Measurements from ENCODE around the gene KIF17.

The KIF17 gene

GRCh38 chr1:20696397-20697333, 21.1 kb downstream of the KIF17 start:
- peaks cover 18% of the 10 kb centered on the region for H3K27me3 Mint-ChIP-seq (ENCODE audit: low read depth)
- no peak overlapping the region for H3K27ac Mint-ChIP-seq
- H3K4me3 Mint-ChIP-seq: peak overlapping the region; percentile 80
- H3K36me3 Mint-ChIP-seq (ENCODE audit: low read depth): no peaks in the 10 kb centered on the region
- no peaks in the 10 kb centered on the region for H3K9me3 Mint-ChIP-seq
- H3K4me1 Mint-ChIP-seq (ENCODE audit: low read depth): peaks cover 10% of the 10 kb centered on the region

DNA sequence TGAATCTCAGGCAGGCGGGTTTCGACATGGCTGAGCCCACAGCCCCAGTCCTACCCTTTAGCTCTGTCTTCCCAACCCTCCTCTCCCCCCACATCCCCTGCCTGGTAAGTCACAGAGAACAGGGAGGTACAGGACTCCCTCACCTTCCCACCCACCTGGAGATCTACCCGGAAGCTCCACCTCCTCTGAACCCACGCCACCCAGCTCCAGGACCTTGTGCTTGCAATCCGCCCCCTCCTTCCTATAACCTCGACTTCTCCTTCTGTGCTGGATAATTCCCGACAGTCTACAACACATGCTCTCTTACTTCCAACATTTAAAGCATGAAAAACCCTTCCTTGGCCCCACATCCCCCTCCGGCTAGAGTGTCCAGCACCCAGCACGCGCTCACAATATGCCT, 22.3 kb downstream of the KIF17 start:
- Mint-ChIP-seq H3K27me3 (ENCODE audit: low read depth) (peaks cover 18% of the 10 kb centered on the region), H3K4me3 (peak overlapping the region; percentile 80), H3K9me3 (no peaks in the 10 kb centered on the region), H3K36me3 (ENCODE audit: low read depth) (no peaks in the 10 kb centered on the region), H3K27ac (no peak overlapping the region), H3K4me1 (ENCODE audit: low read depth) (peaks cover 10% of the 10 kb centered on the region)

DNA sequence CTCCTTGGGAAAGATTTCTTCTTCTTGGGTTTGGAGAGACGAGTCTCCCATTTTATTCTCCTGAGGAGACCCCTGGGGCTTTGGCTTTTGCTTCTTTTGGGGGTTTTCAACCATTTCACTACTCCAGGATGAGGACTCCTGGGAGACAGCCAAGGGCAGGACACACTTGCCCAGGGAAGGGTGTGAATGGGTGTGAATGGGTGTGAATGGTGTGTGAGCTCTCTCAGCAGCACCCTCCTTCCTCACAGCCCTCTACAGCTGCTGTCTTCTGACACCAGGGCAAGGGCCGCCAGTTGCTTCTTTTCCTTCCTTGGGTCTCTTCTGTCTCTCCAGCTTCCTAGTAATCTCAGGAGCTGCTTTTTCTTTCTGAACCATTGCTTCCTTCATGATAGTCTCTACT, 24.2 kb downstream of the KIF17 start:
- no peak overlapping the region for H3K4me3 Mint-ChIP-seq
- H3K4me1 Mint-ChIP-seq (ENCODE audit: low read depth): peaks cover 10% of the 10 kb centered on the region
- peaks cover 15% of the 10 kb centered on the region for H3K27me3 Mint-ChIP-seq (ENCODE audit: low read depth)
- H3K27ac Mint-ChIP-seq: no peak overlapping the region
- no peaks in the 10 kb centered on the region for H3K36me3 Mint-ChIP-seq (ENCODE audit: low read depth)
- no peaks in the 10 kb centered on the region for H3K9me3 Mint-ChIP-seq

GRCh38 chr1:20691872-20692271, 25.9 kb downstream of the KIF17 start:
- H3K4me1 Mint-ChIP-seq (ENCODE audit: low read depth): peaks cover 9% of the 10 kb centered on the region
- H3K4me3 Mint-ChIP-seq: no peak overlapping the region
- no peaks in the 10 kb centered on the region for H3K36me3 Mint-ChIP-seq (ENCODE audit: low read depth)
- no peak overlapping the region for H3K27ac Mint-ChIP-seq
- no peaks in the 10 kb centered on the region for H3K9me3 Mint-ChIP-seq
- peaks cover 15% of the 10 kb centered on the region for H3K27me3 Mint-ChIP-seq (ENCODE audit: low read depth)

DNA sequence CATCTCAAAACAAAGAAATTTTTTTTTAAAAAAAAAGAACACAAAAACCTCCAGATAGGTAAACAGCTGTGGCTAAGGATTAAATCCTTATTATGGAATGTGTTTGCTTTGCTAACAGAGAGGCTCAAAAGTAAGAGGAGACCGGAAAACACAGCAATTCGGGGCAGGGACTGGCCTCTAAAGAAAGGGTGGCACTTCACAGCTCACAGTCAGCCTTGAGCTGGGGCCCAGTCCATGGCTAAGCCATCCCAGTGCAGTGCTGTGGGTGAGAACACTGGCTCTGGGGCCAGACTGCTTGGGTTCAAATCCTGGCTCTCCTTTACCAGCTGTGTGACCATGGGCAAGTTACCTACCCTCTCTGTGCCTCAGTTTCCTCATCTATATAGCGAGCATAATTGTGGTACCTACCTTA, 28.2 kb downstream of the KIF17 start:
- peaks cover 4% of the 10 kb centered on the region for H3K27me3 Mint-ChIP-seq (ENCODE audit: low read depth)
- no peak overlapping the region for H3K27ac Mint-ChIP-seq
- no peaks in the 10 kb centered on the region for H3K4me1 Mint-ChIP-seq (ENCODE audit: low read depth)
- H3K9me3 Mint-ChIP-seq: no peaks in the 10 kb centered on the region
- H3K4me3 Mint-ChIP-seq: no peak overlapping the region
- H3K36me3 Mint-ChIP-seq (ENCODE audit: low read depth): no peaks in the 10 kb centered on the region

DNA sequence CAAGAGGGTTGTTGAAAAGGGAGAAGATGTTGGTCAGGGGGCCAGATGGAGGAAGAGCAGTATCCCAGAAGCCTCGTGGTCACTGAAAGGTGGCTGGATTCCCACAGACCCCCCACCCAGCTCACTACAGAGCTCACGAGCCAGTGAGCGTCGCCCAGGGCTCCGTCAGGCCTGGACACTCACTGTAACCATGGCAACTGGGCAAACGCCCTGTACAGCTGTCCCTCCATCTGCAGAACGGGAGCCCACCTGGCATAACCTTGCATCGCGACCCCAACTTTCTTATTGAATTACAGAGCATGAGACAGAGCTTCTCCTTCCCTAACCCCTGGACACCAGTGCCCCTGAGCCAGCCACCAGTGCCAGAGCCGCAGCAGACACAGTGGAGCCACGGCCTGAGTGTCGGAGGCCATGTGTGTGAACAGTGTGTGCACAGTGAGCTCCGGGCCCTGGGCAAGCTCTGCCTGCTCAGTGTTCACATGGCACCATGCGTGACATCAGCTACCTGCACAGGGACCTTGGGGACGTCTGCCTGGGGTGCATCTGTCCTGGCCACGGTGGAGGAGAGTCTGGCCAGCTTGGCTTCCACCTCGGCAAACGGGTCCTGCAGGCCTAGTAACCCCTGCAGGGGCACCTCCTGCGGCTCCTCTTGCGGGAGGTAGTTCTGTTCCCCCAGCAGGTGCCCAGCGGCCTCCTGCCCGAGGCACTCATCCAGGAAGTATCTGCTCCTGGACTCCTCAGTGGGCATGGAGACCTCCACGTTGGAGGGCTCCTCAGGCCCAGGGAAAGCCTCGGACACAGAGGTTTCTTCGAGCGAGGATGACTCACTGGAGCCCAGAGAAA, 30.7 kb downstream of the KIF17 start:
- no peaks in the 10 kb centered on the region for H3K9me3 Mint-ChIP-seq
- no peaks in the 10 kb centered on the region for H3K36me3 Mint-ChIP-seq (ENCODE audit: low read depth)
- no peak overlapping the region for H3K27ac Mint-ChIP-seq
- H3K4me1 Mint-ChIP-seq (ENCODE audit: low read depth): no peaks in the 10 kb centered on the region
- H3K4me3 Mint-ChIP-seq: no peak overlapping the region
- peaks cover 13% of the 10 kb centered on the region for H3K27me3 Mint-ChIP-seq (ENCODE audit: low read depth)

DNA sequence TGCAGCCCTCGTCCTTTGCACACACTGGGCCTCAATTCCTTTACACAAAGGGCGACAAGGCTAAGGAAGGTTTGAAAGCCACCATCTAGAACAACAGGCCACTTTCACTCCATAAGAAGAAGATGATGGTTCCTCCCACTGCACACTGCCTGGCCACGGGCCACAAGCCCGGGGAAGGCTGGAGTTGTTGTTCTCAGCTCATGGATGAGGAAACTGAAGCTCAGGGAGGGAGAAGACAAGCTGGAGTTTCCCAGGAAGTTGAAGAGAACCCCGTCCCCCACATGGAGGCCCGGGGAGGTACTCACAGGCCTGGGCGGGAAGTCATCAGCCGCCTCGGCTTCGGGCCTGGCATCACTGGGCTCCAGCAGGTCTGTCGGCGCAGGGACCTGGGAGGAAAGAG, 32.1 kb downstream of the KIF17 start:
- Mint-ChIP-seq H3K4me1 (ENCODE audit: low read depth) (no peaks in the 10 kb centered on the region), H3K9me3 (no peaks in the 10 kb centered on the region), H3K4me3 (no peak overlapping the region), H3K27ac (no peak overlapping the region), H3K27me3 (ENCODE audit: low read depth) (peaks cover 20% of the 10 kb centered on the region), H3K36me3 (ENCODE audit: low read depth) (no peaks in the 10 kb centered on the region)

DNA sequence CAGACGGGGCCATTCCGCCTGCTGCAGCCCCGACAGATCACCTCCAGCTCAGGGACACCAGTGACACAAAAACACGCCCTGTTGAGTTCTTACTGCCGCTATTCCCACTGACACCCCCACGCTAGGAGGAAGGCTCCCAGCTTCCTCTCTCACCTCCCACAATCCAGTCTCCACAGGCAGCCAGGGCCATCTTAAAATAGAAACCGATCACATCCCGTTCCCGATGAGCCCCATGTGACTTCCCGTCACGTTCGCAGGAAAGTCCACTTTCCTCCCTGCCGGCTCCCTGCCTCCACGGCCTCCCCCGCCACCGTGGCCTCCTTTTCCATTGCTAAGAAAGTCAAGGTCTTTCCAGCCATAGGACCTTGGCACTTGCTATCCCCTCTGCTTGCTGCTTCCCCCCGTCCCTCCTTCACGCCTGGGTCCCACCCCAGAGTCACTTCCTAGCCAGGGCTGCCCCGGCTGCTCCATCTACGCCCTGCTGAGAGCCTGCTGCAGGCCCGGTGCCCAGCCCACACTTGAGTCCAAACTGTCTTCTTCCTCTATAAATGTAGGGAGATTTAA, 32.6 kb downstream of the KIF17 start:
- no peak overlapping the region for H3K4me3 Mint-ChIP-seq
- no peaks in the 10 kb centered on the region for H3K9me3 Mint-ChIP-seq
- no peaks in the 10 kb centered on the region for H3K36me3 Mint-ChIP-seq (ENCODE audit: low read depth)
- no peak overlapping the region for H3K27ac Mint-ChIP-seq
- H3K4me1 Mint-ChIP-seq (ENCODE audit: low read depth): no peaks in the 10 kb centered on the region
- H3K27me3 Mint-ChIP-seq (ENCODE audit: low read depth): peaks cover 25% of the 10 kb centered on the region

DNA sequence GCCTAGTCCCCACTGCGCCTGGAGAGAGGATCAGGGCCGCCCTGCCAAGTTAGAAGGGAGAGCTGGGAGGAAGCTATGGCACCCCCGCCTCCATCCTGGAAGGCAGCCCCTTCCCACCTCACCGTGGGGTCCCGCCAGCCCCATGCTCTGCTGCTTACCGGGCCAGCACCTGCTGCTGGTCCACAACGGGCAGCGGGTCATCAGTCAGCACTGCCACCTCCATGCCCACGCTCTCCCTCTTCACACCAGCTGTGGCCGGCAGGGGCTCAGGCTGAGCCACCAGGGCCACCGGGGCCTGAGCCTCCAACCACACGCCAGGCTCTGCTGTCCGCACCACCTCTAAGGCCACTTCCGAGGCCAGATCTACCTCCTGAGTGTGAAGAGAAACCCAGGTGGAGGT, 33.2 kb downstream of the KIF17 start:
- Mint-ChIP-seq H3K27me3 (ENCODE audit: low read depth) (peaks cover 31% of the 10 kb centered on the region), H3K27ac (no peak overlapping the region), H3K9me3 (no peaks in the 10 kb centered on the region), H3K36me3 (ENCODE audit: low read depth) (no peaks in the 10 kb centered on the region), H3K4me1 (ENCODE audit: low read depth) (no peaks in the 10 kb centered on the region), H3K4me3 (no peak overlapping the region)

- Mint-ChIP-seq H3K4me3 (no peak overlapping the region), H3K4me1 (ENCODE audit: low read depth) (no peaks in the 10 kb centered on the region), H3K27ac (no peak overlapping the region)
Measured at GRCh38 chr1:20684050-20684620, 33.7 kb downstream of the KIF17 start.

GRCh38 chr1:20683614-20684013, 34.2 kb downstream of the KIF17 start:
- H3K27me3 Mint-ChIP-seq (ENCODE audit: low read depth): peaks cover 39% of the 10 kb centered on the region

More at GRCh38 chr1:20684050-20684620, 33.7 kb downstream of the KIF17 start:
- peaks cover 35% of the 10 kb centered on the region for H3K27me3 Mint-ChIP-seq (ENCODE audit: low read depth)
- H3K36me3 Mint-ChIP-seq (ENCODE audit: low read depth): no peaks in the 10 kb centered on the region
- no peaks in the 10 kb centered on the region for H3K9me3 Mint-ChIP-seq

DNA sequence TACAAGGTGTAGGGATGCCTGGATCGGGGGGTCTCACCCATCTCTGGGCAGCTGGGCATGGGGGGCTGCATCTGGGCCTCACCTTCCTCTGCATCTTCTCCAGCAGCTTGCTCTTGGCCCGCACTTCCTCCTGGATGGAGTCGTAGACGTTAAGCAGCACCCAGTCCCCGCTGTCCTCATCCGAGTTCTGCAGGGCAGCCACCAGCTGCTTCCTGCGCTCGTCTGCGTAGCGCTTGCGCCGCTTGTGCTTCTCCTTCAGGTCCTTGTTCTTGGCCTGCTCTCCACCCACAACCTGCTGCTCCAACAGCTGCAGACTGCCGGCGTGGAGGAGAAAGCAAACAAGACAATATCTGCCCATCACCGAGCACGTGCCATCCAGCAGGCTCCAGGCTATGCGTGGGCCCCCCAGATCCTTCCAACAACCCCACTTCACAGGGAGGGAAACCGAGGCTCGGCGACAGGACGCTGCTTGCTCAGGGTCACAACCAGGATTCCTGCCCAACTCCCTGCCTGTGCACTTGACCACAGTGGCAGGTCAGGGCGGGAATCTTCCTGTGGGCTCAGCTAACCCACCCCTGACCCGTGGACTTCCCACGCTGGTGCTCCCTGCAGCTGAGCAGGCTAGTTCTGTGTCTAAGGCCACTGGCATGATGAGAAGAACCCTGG, 35.1 kb downstream of the KIF17 start:
- H3K9me3 Mint-ChIP-seq: peaks cover 3% of the 10 kb centered on the region
- H3K4me3 Mint-ChIP-seq: no peak overlapping the region
- peaks cover 11% of the 10 kb centered on the region for H3K4me1 Mint-ChIP-seq (ENCODE audit: low read depth)
- H3K27me3 Mint-ChIP-seq (ENCODE audit: low read depth): peaks cover 46% of the 10 kb centered on the region
- peaks cover 3% of the 10 kb centered on the region for H3K36me3 Mint-ChIP-seq (ENCODE audit: low read depth)
- H3K27ac Mint-ChIP-seq: no peak overlapping the region

More at GRCh38 chr1:20683614-20684013, 34.2 kb downstream of the KIF17 start:
- Mint-ChIP-seq H3K27ac (no peak overlapping the region), H3K4me3 (no peak overlapping the region), H3K4me1 (ENCODE audit: low read depth) (peaks cover 4% of the 10 kb centered on the region), H3K9me3 (no peaks in the 10 kb centered on the region), H3K36me3 (ENCODE audit: low read depth) (no peaks in the 10 kb centered on the region)

DNA sequence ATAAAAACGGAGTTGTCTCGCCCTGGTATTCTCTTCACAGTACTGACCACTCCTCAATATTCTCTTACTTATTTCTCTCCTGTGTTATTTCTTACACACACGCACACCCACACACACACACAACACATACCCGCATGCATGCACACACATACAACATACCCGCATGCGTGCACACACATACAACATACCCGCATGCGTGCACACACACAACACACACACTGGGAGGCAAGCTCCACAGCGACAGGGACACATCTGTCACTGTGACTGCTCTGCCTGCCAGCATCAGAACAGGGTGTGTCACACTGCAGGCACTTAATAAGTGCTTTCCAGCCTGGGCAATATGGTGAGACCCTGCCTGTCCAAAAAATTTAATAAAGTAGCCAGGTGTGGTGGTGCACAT, 35.8 kb downstream of the KIF17 start:
- Mint-ChIP-seq H3K36me3 (ENCODE audit: low read depth) (peaks cover 3% of the 10 kb centered on the region), H3K4me1 (ENCODE audit: low read depth) (peaks cover 11% of the 10 kb centered on the region), H3K9me3 (peaks cover 8% of the 10 kb centered on the region), H3K27me3 (ENCODE audit: low read depth) (peaks cover 53% of the 10 kb centered on the region), H3K4me3 (no peak overlapping the region), H3K27ac (no peak overlapping the region)

DNA sequence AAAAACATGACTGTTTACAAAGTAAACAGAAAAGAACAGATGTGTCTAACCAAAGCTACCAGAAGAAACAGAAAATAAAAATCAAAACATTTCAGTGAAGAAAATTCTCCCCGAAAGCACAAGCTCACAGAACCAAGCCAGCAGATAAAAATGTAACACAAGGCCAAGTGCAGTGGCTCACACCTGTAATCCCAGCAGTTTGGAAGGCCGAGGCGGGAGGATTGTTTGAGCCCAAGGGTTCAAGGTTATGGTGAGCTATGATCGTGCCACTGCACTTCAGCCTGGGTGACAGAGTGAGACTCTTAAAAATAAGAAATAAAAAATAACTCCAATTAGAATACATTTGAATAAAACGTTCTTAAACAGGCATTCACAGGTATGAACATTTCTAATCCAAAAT, 37.5 kb downstream of the KIF17 start:
- H3K27ac Mint-ChIP-seq: no peak overlapping the region
- peaks cover 3% of the 10 kb centered on the region for H3K36me3 Mint-ChIP-seq (ENCODE audit: low read depth)
- peaks cover 62% of the 10 kb centered on the region for H3K27me3 Mint-ChIP-seq (ENCODE audit: low read depth)
- no peak overlapping the region for H3K4me3 Mint-ChIP-seq
- peaks cover 11% of the 10 kb centered on the region for H3K4me1 Mint-ChIP-seq (ENCODE audit: low read depth)
- peaks cover 10% of the 10 kb centered on the region for H3K9me3 Mint-ChIP-seq

All from T-helper 1 cell treated with Interleukin-12 subunit alpha and Interleukin-12 subunit beta and Interleukin-4 antibody, amounts not matched to agents 30 μg/mL and 1 μg/mL, for 36 hours (primary cell).